Measurements from ENCODE around the gene MRI1. TPM values are rescaled to one million over a fixed set of nuclear protein-coding genes. Genes with fewer than 3 reads are reported as not detected.

MRI1 gene
- total RNA-seq, 1 experiment from 2014 or later, result 19.5 TPM

DNA sequence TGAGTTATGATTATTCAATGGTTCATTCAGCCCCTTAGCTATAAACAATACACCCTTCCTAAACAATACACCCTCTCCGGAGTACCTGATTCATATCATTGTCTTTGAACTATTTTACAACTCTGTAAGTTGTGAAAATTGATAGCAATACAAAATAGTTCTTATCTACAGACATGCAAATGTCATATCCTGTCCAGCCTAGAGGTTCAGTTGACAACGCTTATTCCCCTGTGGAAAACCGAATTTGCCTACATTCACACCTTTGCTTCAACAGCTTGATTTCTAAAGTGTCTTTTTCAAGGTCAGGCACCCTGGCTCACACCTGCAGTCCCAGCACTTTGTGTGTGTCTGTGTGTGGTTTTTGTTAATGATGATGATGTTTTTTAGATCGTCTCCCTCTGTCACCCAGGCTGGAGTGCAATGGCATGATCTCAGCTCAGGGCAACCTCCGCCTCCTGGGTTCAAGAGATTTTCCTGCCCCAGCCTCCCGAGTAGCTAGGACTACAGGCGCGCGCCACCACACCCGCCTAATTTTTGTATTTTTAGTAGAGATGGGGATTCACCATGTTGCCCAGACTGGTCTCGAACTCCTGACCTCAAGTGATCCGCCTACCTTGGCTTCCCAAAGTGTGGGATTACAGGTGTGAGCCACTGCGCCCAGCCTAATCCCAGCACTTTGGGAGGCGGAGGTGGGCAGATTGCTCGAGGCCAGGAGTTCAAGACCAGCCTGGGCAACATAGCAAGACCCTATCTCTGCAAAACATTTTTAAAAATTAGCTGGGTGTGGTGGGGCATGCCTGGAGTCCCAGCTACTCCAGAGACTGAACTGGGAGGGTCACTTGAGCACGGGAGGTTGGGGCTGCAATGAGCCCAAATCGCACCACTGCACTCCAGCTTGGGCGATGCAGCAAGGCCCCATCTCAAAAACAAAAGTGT, 19.5 kb downstream of the MRI1 start:
- ChIA-PET CTCF (interaction anchor here (0.6 kb wide), 4 partner anchors 29 to 307 kb away, joined by 3 to 9 read pairs (median 4); no protein-coding TSS in a partner anchor), POLR2A (no interaction called here)
- TF ChIP-seq, protein P1, sequence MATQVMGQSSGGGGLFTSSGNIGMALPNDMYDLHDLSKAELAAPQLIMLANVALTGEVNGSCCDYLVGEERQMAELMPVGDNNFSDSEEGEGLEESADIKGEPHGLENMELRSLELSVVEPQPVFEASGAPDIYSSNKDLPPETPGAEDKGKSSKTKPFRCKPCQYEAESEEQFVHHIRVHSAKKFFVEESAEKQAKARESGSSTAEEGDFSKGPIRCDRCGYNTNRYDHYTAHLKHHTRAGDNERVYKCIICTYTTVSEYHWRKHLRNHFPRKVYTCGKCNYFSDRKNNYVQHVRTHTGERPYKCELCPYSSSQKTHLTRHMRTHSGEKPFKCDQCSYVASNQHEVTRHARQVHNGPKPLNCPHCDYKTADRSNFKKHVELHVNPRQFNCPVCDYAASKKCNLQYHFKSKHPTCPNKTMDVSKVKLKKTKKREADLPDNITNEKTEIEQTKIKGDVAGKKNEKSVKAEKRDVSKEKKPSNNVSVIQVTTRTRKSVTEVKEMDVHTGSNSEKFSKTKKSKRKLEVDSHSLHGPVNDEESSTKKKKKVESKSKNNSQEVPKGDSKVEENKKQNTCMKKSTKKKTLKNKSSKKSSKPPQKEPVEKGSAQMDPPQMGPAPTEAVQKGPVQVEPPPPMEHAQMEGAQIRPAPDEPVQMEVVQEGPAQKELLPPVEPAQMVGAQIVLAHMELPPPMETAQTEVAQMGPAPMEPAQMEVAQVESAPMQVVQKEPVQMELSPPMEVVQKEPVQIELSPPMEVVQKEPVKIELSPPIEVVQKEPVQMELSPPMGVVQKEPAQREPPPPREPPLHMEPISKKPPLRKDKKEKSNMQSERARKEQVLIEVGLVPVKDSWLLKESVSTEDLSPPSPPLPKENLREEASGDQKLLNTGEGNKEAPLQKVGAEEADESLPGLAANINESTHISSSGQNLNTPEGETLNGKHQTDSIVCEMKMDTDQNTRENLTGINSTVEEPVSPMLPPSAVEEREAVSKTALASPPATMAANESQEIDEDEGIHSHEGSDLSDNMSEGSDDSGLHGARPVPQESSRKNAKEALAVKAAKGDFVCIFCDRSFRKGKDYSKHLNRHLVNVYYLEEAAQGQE (IDR thresholded peaks at IDR 0.05; ENCODE audit: insufficient read depth in 1 of 2, low read depth in 2 of 2, low read length in 1 of 2), result no peak
- TF ChIP-seq POLR2AphosphoS5 (IDR thresholded peaks at IDR 0.05; ENCODE audit: low read depth, low read length) (no peak), TCF7L2 (IDR thresholded peaks at IDR 0.05; ENCODE audit: low read depth, low read length) (no peak), SIN3A (IDR thresholded peaks at IDR 0.05; ENCODE audit: borderline replicate concordance, insufficient read depth, low read depth, low read length) (no peak)
- TF ChIP-seq, protein P2, sequence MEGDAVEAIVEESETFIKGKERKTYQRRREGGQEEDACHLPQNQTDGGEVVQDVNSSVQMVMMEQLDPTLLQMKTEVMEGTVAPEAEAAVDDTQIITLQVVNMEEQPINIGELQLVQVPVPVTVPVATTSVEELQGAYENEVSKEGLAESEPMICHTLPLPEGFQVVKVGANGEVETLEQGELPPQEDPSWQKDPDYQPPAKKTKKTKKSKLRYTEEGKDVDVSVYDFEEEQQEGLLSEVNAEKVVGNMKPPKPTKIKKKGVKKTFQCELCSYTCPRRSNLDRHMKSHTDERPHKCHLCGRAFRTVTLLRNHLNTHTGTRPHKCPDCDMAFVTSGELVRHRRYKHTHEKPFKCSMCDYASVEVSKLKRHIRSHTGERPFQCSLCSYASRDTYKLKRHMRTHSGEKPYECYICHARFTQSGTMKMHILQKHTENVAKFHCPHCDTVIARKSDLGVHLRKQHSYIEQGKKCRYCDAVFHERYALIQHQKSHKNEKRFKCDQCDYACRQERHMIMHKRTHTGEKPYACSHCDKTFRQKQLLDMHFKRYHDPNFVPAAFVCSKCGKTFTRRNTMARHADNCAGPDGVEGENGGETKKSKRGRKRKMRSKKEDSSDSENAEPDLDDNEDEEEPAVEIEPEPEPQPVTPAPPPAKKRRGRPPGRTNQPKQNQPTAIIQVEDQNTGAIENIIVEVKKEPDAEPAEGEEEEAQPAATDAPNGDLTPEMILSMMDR (IDR thresholded peaks at IDR 0.05), result no peak
- H3K36me3 ChIP-seq (ENCODE audit: control insufficient read depth, insufficient read depth, low read length), result no peaks in the 10 kb centered on the region
- no TSS peak for BruUV-seq (replicated peaks)
- no peak overlapping the region for H3K4me3 ChIP-seq (ENCODE audit: low read depth in 2 of 2, low read length in 2 of 2)
- in situ Hi-C loops (cut with HindIII; ENCODE audit: low pct_unique_long_range_greater_than_20kb, low sequenced_read_pairs) (no loop called here), intact Hi-C loops (cut with micrococcal nuclease; ENCODE audit: unreplicated experiment) (no loop called here)
- H3K9me3 ChIP-seq (ENCODE audit: control insufficient read depth, insufficient read depth, low read depth, low read length), result no peaks in the 10 kb centered on the region
- peaks cover 10% of the 10 kb centered on the region for H3K4me1 ChIP-seq (ENCODE audit: control insufficient read depth, insufficient read depth, low read length)
- no peak overlapping the region for H3K27ac ChIP-seq (ENCODE audit: low read length)
- H3K27me3 ChIP-seq (ENCODE audit: control insufficient read depth, insufficient read depth, low read length), result no peaks in the 10 kb centered on the region
- DNase-seq (ENCODE audit: low read depth, low spot score) (no peak), ATAC-seq (no peak)

DNA sequence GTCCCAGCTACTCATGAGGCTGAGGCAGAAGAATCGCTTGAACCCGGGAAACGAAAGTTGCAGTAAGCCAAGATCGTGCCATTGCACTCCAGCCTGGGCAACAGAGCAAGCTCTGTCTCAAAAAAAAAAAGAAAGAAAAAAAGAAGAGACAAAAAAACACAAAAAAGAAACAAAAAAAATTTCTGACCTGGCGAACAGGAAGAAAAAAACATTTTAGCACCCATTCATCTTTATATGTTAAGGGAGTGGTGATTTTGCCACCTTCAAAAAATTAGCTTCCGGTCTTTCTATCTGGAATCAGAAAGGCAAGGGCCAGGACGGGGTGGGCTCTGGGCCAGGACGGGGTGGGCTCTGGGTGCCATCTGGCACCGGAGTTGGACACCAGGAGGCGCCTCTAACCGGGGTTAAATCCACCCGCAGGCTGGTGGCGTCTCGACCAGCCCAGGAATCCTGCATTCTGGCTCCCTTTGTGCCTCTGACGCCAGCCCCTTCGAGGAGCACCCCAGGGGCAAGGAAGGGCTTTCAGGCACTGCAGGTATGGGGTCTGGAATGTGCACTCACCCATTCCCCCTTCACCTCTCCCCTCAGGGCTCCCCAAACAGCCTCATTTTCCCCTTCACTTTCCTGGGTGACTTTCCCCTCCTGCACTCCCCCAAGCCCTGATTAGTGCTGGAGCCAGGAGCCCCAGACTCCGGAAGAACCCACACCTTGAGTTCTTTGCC, 20.6 kb downstream of the MRI1 start:
- ChIA-PET CTCF (interaction anchor here (0.6 kb wide), 3 partner anchors 30 to 308 kb away, joined by 3 to 4 read pairs (median 4); no protein-coding TSS in a partner anchor), POLR2A (no interaction called here)
- H3K9me3 ChIP-seq (ENCODE audit: control insufficient read depth, insufficient read depth, low read depth, low read length), result no peaks in the 10 kb centered on the region
- H3K36me3 ChIP-seq (ENCODE audit: control insufficient read depth, insufficient read depth, low read length), result no peaks in the 10 kb centered on the region
- no peaks in the 10 kb centered on the region for H3K27me3 ChIP-seq (ENCODE audit: control insufficient read depth, insufficient read depth, low read length)
- H3K4me3 ChIP-seq (ENCODE audit: low read depth in 2 of 2, low read length in 2 of 2), result no peak overlapping the region
- H3K4me1 ChIP-seq (ENCODE audit: control insufficient read depth, insufficient read depth, low read length), result peaks cover 10% of the 10 kb centered on the region
- peak overlapping the region; percentile 69 for H3K27ac ChIP-seq (ENCODE audit: low read length)
- BruUV-seq (replicated peaks), result no TSS peak
- in situ Hi-C loops (cut with HindIII; ENCODE audit: low pct_unique_long_range_greater_than_20kb, low sequenced_read_pairs), result no loop called here
- intact Hi-C loops (cut with micrococcal nuclease; ENCODE audit: unreplicated experiment), result loop anchor here (5.0 kb wide), 1 partner anchor 77 kb away; no protein-coding TSS in a partner anchor
- DNase-seq (ENCODE audit: low read depth, low spot score) (no peak), ATAC-seq (peak; percentile 86)
- TF ChIP-seq, protein P2 (IDR thresholded peaks at IDR 0.05), result peak; percentile 83
- no peak for TF ChIP-seq POLR2AphosphoS5 (IDR thresholded peaks at IDR 0.05; ENCODE audit: low read depth, low read length)
